Measurements from ENCODE around the gene RPL3.
A peak's percentile ranks its signal among the peaks of the same experiment; 100 is the strongest.

DNA sequence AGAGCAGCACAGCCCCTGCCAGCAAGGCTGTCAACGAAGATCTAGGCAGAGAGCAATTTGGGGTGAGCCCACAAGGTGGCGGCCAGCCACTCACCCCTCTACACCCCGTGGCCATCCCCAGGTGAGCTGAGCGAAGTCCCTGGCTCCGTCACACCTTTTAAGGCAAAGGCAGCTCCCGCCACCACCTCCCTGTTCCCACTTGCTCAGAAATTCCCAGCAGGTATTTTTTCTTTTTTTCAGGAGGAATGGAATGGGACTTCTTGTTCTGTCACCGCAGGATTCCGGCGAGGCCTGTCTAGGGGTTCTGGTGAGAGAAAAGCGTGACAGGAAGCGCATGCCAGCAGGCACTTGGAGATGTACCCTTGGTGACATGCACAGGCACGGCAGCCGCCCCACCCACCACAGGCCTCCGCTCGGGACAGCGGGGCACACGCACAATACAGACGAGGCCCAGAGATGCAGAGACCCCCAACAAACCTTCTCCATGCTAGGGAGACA is 10.0 kb downstream of the RPL3 start:
- TF ChIP-seq, protein P1, sequence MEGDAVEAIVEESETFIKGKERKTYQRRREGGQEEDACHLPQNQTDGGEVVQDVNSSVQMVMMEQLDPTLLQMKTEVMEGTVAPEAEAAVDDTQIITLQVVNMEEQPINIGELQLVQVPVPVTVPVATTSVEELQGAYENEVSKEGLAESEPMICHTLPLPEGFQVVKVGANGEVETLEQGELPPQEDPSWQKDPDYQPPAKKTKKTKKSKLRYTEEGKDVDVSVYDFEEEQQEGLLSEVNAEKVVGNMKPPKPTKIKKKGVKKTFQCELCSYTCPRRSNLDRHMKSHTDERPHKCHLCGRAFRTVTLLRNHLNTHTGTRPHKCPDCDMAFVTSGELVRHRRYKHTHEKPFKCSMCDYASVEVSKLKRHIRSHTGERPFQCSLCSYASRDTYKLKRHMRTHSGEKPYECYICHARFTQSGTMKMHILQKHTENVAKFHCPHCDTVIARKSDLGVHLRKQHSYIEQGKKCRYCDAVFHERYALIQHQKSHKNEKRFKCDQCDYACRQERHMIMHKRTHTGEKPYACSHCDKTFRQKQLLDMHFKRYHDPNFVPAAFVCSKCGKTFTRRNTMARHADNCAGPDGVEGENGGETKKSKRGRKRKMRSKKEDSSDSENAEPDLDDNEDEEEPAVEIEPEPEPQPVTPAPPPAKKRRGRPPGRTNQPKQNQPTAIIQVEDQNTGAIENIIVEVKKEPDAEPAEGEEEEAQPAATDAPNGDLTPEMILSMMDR (conservative IDR thresholded peaks at IDR 0.05; ENCODE audit: low read depth, low read length): peak; percentile 56
- no peak for TF ChIP-seq EZH2 (IDR thresholded peaks at IDR 0.05; ENCODE audit: borderline replicate concordance, low read depth, low read length, poor library complexity, severe bottlenecking)

All from A673 (cell line).